ENCODE results near the gene DCD. TPM values are rescaled to one million over a fixed set of nuclear protein-coding genes. Genes with fewer than 3 reads are reported as not detected.

DCD gene
- total RNA-seq (2022; extraction: Qiagen RNA extraction; ENCODE audit: low read depth): not detected in 5 replicates

GRCh38 chr12:54648265-54648664, at the start of gene DCD:
DCD (minus strand) TSS chr12:54648365; CDS start chr12:54648303, 62 bp downstream.

GRCh38 chr12:54634795-54635194, 13.4 kb downstream of the DCD start, which contains the start of gene LACRT:
LACRT (minus strand) TSS chr12:54634895; CDS start chr12:54634841, 54 bp downstream.

Other genes with a start within 250 kb of the DCD start
- 195 to 281 TPM (median 253 TPM) in 5 replicates for gene ITGA5, start 229.1 kb downstream of the DCD start, total RNA-seq (2022; extraction: Qiagen RNA extraction; ENCODE audit: low read depth)
- not detected in 5 replicates for gene GTSF1, start 174.8 kb downstream of the DCD start, total RNA-seq (2022; extraction: Qiagen RNA extraction; ENCODE audit: low read depth)
- 0.02 TPM in 1 of 5 replicates, not detected in the others for gene NCKAP1L, start 150.6 kb downstream of the DCD start, total RNA-seq (2022; extraction: Qiagen RNA extraction; ENCODE audit: low read depth)
- gene PDE1B, start 98.8 kb downstream of the DCD start, total RNA-seq (2022; extraction: Qiagen RNA extraction; ENCODE audit: low read depth): 0.17 TPM in 1 of 5 replicates, not detected in the others
- 0.21 to 0.24 TPM in 2 of 5 replicates, not detected in the others for gene PPP1R1A, start 59.7 kb downstream of the DCD start, total RNA-seq (2022; extraction: Qiagen RNA extraction; ENCODE audit: low read depth)
- gene LACRT, start 13.5 kb downstream of the DCD start, total RNA-seq (2022; extraction: Qiagen RNA extraction; ENCODE audit: low read depth): not detected in 5 replicates
- not detected in 5 replicates for gene MUCL1, start 206.2 kb upstream of the DCD start, total RNA-seq (2022; extraction: Qiagen RNA extraction; ENCODE audit: low read depth)